Activated T-cell treated with anti-CD3 and anti-CD28 coated beads for 1 hour (primary cell): ENCODE results near the gene MROH2A.

Experiments used
- DNase-seq: peaks from one replicate; pipeline ENCODE4 v3.0.0-alpha.2; 2020; ENCODE audit warnings: low read depth

Gene MROH2A

DNA sequence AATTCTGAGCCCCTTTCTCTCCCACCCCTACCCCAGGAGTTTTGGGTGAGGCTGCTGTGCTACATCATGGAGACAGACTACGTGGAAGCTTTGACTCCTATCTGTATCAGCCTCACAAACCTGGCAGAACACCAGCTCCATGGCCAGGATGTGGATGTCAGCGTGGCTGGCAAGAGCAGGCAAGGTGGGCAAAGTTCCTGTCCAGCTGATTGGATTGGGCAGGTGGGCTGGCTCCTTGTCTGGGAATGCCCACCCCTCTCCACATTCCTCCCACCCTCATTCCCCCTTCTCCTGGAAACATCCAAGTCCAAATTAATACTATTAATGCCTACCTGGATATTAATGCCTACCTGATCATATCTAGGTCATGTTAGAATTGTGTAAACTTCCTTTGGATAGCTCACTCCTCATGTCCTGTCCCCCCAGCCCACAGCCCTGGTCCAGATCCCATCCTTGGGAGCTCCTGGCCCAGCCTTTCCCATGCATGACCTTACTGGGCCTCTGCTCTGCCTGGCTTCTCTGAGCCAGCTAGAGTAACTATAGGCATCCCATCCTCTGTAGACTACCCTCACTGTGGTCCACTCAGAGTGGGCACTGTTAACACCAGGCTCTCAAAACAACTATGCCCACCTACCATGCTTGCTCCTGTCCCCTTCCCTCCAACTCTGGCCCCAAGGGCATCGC lies 24.1 kb downstream of the MROH2A start:
- DNase-seq = no peak

- no peak for DNase-seq
Measured at GRCh38 chr2:233803292-233803911, 25.3 kb downstream of the MROH2A start.

GRCh38 chr2:233803994-233804393 lies 25.9 kb downstream of the MROH2A start:
- DNase-seq = no peak

- DNase-seq = no peak
Measured at GRCh38 chr2:233807215-233807865, 29.2 kb downstream of the MROH2A start.

DNA sequence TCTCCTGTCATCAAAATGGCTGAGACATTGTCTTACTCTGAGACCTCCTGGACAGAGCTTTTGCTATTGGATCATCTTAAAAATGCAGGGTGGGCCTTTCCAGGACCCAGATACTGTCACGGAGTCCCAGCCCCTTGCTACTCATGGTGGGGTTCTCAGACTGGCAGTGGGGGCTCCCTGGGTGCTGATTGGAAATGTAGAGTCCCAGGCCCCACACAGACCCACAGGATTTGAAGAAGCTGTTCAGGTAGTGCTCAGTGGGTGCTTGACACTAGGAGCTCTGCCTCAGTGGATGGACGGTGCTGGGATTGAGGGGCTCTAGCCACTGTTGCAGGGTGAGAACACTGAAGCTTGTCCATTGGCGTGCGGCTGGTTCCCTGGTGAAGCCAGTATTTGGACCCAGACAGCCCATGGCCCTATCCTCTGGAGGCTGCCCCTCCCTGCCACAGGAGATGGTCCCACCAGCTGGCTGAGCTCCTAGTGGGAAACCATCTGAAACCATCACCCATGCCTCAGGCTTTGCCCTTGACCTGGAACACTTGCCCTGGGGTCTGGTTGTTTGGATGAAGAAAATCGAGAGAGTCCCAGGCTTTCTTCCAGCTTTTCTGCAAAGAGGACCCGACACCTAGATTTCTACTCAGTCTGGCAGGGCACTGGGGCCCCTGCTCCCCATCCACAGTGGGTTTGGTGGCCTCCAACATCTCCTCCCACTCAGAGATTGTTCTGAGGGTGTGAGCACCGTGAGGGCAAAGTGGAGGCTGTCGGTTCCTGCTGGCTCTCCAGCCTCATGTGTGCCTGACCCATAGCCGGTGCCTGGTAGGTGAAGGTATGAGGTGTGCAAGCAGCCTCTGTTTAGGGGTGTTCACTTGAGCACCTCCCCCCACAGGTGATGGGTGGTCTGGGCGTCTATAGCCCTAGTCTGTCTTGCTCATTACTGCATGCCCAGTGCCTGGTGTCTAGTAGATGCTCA lies 30.1 kb downstream of the MROH2A start:
- no peak for DNase-seq

DNA sequence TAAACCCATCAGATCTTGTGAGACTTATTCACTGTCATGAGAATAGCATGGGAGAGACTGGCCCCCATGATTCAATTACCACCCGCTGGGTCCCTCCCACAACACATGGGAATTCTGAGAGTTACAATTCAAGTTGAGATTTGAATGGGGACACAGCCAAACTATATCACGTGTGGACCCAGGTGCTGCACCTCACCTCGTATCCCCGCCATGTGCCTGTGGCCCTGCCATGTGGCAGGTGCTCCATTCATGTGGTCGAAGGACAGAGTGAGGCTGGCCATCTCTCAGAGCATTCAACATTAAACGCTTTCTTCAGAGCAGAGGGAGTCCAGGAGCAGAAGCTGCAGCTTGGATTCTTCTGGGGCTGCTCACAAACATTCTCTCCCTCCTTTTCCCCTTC lies 32.3 kb downstream of the MROH2A start:
- DNase-seq = no peak

GRCh38 chr2:233811087-233811486 lies 33.0 kb downstream of the MROH2A start:
- no peak for DNase-seq

- no peak for DNase-seq
Measured at GRCh38 chr2:233811732-233812131, 33.6 kb downstream of the MROH2A start.

DNA sequence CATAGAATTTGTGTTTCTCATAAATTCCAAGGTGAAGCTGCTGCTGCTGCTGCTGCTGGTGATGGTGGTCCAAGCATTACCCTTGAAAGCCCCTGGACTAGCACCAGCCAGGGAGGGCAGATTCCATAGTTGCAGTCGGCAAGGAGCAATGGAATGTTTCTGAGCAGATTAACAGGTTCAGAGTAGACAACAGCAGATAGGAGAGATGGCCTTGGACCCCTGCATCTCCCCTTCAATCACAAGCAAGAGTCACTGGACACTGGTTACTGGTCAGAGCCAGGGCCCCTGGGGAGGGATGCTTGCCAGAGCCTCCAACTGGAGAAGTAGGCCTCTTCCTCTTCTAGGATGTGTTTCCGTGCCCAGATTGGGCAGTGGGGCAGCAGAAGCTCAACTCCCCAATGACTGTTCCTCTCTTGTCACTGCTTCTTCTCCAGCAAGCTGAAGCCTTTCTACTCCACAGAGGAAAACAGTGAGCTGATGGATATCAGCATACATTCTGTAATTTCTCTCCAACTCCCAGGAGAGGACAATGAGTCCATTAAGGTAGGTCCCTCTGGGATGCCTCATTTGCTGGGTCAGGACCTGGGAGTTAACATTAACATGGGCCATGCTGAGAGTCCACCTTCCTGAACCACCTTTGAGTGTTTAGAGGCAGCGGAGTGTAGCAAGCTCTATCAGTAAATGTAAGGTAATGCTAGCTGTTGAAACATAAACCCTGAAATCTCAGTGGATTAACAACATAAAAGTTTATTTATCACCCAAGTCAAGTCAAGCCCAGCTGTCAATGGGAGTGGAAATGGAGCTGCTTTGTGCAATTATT lies 35.3 kb downstream of the MROH2A start:
- DNase-seq = no peak

DNA sequence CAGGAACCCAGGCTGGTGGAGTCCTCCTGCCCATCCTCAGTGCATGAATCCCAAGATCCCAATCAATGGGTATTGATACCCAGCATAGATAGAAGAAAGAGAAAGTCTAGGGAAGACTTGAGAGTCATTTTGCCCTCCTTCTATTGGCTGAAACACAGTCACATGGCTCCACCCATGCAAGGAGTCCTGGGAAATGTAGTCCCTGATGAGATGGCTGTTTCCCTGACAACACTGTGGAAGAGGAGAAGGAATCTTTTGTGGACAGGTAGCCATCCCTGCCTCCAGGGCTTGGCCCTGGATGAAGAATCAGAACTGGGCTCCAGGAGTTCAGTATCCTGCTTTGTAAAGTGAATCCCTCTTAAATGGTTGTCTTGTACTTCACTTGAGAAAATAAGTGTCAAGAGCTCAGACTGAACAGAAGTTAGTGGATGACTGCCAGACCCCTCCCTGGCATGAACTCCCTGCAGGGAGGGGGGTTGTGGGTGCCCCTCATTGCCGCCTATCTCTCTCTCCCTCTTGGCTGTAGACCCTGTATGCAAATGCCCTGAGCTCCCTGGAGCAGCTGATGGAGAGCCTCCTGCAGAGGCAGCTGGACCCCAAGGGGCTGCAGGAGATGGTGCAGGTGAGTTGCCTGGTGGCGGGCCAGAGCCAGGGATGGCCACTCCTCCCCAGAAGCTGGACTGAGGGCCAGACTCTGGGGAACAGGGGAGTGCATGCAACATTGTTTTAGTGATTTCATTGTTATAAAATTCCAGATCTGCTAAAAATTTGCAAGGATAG lies 36.1 kb downstream of the MROH2A start:
- no peak for DNase-seq

DNA sequence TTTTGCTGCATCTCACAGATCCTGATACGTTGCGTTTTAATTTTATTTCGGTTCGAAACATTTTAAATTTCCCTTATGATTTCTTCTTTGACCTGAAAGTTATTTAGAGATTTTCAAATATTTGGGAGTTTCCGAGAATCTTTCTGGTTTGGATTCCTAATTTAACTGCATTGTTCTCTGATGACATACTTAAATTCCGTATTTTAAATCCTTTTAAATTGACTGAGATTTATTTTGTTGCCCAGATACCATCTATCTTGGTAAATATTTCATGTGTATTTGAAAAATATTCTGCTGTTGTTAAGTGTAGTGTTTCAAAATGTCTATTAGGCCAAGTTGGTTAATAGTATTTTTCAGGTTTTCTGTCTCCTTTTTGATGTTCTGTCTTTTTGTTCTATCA lies 37.7 kb downstream of the MROH2A start:
- DNase-seq = no peak

DNA sequence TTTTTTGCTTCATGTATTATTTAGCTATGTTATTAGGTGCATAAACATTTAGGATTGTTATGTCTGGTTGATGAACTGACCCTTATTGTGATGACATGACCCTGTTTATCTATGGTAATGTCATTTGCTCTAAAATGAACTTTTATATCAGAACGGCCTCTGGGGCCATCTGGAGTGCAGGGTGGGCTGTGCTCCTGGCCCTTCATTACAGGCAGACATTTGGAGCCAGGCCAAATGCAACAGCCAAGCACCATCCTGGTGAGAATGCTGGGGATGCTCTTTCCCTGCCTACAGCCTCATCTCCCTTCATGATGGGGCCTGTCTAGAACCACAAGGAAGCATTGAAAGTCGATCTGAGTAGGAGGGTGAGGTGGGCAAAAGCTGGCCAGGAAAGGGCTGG lies 38.2 kb downstream of the MROH2A start:
- DNase-seq = no peak

DNA sequence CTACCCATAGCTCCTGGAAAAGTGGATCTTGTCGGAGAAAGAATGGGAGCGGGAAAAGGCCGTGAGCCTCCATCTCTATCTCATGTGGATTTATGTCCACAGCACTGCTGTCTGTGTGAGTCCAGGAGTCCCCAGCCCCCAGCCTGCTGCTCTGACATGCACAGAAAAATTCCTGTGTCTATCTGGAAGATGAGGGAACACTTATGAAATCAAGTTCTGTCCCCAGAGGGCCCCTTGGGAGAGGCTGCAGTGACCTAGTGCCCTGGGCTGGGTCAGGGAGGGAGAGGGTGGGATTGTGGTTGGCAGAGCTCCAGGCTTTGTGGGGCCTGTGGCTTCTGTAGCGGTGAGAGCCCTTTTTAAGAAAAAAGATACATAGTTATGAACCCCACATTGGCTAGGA lies 38.6 kb downstream of the MROH2A start:
- DNase-seq = no peak

DNA sequence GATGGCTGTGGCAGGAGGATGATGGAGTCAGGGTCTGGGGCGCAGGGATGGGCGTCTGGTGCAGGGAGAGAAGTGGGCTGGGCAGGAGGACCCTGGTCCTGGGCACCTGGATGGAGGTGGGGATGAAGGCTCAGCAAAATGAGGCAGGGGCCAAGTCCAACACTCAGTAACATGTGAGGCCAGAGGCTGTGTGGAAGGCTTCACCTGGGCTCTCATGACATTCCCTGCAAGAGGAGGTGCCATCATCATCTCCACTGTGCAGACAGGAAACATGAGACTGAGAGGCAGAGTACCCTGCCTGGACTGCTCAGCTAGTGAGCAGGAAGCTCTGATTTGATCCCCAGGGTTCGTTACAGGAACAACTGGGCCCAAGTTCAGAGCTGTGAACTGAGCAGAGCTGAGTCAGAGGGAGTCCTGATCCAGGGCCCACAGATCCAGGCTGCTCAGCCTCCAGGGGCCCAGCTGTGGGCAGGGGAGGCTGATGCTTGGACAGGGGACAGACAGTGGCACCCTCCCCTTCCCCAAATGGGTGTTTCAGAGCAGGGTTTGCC lies 39.3 kb downstream of the MROH2A start:
- no peak for DNase-seq

DNA sequence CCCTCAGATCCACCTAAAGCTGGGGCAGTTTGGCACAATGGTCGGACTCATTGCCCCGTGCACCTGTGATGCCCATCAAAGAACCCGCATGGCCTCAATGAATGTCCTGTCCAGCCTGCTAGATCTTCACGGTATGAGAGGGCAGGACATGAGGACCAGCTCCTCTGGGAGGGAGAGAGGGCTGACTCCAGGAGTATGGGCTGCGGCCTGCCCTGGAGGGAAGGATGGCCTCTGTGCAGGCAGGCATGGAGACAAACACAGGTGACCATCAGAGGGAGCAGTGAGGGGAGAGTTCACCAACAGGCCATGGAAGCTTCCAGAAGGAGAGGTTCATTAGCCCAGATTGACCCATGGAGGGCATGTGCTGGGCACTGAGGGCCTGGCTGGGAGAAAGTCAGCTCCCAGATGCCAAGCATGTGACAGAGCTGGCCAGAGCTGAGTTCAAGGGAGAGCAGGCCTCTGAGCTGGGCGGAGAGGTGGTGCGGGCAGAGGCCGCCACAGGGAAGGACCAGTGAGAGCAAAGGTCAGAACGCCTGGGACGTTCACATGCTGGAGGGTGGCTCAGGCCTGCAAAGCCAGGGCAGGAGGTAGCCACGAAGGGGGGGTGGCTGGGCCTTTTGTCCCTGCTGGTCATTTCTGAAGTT lies 40.0 kb downstream of the MROH2A start:
- no peak for DNase-seq

DNA sequence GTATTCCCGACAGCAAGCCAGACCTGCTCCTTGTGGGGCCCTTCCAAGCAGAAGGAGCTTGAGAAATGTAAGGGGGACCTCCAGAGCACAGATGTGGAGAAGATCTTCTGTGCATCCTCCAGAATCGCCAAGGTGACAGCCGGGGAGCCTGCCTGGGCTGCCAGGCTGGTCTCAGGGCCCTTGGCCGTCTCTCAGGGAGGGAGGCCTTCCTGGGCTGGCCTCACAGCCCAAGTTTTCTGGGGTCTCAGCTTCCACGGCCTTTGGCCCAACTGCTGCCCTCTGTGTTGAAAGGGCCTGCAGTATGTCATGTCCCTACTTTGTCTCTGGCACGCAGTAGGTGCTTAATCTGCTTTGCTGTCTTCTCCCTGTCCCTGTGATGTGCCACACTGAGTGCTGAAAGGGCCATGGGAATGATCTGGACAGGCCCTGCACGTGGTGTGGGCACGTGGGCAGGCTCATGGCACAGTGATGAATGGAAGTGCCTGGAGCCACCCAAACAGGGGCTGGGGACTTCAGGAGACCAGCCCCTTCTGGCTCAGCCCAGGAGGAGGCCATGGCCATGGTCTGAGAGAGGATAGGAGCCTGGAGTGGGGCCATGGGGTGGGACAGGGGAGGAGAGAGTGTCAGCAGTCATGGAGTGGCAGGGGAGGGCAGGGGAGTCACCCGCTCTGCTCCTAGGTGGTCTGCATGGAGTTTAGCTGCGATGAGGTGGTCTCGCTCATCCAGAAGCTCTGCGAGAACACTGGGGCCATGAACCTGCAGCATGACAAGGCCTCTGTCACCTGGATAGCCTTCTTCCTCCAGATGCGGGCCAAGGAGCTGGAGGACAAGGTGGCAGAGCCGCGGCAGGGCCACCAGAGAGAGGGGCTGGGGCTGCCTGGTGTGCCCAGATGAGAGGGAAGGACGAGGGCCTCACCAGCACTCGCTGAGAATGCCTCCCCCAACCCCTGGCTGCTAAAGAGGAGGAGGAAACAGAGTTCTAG lies 40.8 kb downstream of the MROH2A start:
- no peak for DNase-seq

DNA sequence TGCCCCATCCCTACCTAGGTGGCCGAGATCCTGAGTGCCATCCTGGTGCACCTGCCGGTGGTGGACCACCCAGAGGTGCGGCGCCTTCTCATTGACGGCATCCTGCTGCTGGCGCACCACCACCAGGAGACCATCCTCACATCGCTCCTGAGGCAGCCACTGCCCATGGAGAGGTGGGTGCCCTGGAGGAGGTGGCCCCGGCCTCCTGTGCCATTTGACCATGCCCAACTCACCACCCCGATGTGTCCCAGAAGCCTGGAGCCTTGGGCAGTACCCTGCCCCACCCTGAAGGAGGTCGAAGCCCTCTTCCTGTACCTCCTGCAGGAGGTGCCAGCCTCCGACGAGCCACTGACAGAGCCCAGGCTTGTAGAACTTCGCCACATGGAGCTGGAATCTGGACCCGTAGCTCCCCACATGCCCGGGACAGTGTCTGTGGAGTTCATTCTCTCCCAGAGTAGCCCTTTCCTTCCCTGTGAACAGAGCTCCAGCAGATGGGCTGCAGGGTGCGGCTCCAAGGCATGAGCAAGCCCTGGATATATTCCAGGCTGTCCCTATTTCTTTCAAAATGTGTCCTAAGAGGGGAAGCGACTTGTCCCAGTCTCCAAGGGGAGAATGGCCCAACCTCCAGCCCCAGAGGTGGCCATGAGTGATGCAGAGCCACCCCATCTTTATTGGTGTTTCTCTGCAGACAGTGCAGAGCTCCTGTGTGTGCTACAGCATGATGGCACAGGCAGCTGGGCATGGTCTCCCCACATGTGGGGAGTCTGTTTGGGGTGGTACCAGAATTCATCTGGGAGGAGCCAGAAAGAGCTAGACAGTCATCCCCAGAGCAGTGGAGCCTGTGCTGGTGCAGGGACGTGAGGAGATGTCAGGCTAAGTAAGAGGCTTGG lies 42.0 kb downstream of the MROH2A start:
- no peak for DNase-seq

- DNase-seq = no peak
Measured at GRCh38 chr2:233820774-233821105, 42.6 kb downstream of the MROH2A start.
